Neutrophil (primary cell): ENCODE measurements around the gene PTGDS.

ENCODE experiments used
- H3K27ac ChIP-seq: fragments of 200-600 bp; sonication (generic); 2 replicates; pipeline ENCODE4 v1.5.1; 2016; ENCODE audit warnings: mild to moderate bottlenecking, moderate library complexity
- H3K27me3 ChIP-seq: fragments of 200-600 bp; sonication (generic); 2 replicates; pipeline ENCODE4 v1.6.0; 2016; ENCODE audit warnings: mild to moderate bottlenecking
- H3K36me3 ChIP-seq: fragments of 200-600 bp; sonication (generic); 2 replicates; pipeline ENCODE4 v1.5.1; 2017
- H3K4me1 ChIP-seq, 2 experiments: fragments of 200-600 bp in 1 of 2; sonication (generic) in 1 of 2; 1 replicate in 1 of 2; 2 replicates in 1 of 2; pipeline versions ENCODE4 v1.5.1 to v1.6.1; 2013 to 2016; ENCODE audit warnings: low read depth in 1 of 2, low read length in 1 of 2, mild to moderate bottlenecking in 1 of 2, moderate library complexity in 1 of 2; ENCODE audit not compliant: control insufficient read depth in 1 of 2, insufficient read depth in 1 of 2
- H3K4me3 ChIP-seq, 2 experiments: fragments of 200-600 bp in 1 of 2; sonication (generic) in 1 of 2; 1 replicate in 1 of 2; 2 replicates in 1 of 2; pipeline ENCODE4 v1.5.1; 2013 to 2016; ENCODE audit warnings: low read depth in 1 of 2, low read length in 1 of 2, mild to moderate bottlenecking in 1 of 2, moderate library complexity in 1 of 2
- H3K9me3 ChIP-seq: fragments of 200-600 bp; sonication (generic); 2 replicates; pipeline ENCODE4 v1.5.1; 2016
- TF ChIP-seq, protein P1 (sequence below): fragments of 200-600 bp; sonication (generic); IDR thresholded peaks from 2 replicates; pipeline ENCODE4 v1.5.1; 2016; ENCODE audit warnings: antibody characterized with exemption

The PTGDS gene

DNA sequence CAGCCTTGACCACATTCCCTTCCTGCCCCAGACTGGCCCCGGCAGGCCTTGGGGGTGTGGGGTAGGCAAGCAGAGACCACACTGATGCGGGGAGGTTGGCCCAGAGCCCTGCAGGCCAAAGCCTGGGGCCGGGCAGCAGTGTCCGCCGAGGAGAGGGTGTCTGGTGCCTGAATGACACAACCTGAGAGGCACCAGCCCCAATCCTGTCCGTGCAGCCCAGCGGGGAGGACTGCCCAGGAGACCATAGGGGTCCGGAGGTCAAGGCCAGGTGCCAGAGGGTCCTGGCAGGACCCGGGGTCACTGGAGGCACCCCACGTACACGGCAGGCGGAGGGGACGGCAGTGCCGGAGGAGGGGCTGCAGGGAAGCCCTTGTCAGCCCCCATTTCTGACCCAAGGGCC is 5.6 kb upstream of the PTGDS start:
- Histone ChIP-seq H3K27me3 (peaks cover 37% of the 10 kb centered on the region), H3K4me1 (peaks cover 0 to 5% of the 10 kb centered on the region in 2 experiments), H3K9me3 (no peaks in the 10 kb centered on the region), H3K36me3 (no peaks in the 10 kb centered on the region), H3K4me3 (no peak overlapping the region), H3K27ac (no peak overlapping the region)
- TF ChIP-seq, protein P1, sequence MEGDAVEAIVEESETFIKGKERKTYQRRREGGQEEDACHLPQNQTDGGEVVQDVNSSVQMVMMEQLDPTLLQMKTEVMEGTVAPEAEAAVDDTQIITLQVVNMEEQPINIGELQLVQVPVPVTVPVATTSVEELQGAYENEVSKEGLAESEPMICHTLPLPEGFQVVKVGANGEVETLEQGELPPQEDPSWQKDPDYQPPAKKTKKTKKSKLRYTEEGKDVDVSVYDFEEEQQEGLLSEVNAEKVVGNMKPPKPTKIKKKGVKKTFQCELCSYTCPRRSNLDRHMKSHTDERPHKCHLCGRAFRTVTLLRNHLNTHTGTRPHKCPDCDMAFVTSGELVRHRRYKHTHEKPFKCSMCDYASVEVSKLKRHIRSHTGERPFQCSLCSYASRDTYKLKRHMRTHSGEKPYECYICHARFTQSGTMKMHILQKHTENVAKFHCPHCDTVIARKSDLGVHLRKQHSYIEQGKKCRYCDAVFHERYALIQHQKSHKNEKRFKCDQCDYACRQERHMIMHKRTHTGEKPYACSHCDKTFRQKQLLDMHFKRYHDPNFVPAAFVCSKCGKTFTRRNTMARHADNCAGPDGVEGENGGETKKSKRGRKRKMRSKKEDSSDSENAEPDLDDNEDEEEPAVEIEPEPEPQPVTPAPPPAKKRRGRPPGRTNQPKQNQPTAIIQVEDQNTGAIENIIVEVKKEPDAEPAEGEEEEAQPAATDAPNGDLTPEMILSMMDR, result no peak

DNA sequence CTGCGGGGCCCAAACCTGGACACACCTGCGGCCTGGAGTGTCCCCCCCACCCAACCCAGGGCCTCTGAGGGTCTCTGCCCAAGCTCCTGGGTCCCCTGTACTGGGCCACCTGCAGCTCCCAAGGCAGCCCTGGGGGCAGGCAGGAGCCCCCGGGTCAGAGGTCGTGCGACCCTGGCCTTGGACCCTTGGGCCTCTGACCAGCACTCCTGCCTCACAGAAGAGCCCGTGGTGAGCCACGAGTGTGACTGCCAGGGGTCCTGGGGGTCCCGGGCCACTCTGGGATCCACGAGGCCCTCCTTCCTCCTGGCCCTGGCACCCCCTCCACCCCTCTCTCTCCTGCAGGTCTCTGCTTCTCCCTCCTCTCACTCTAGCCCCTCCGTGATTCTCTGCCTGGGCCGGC is 5.0 kb upstream of the PTGDS start:
- Histone ChIP-seq H3K27me3 (peaks cover 43% of the 10 kb centered on the region), H3K4me1 (peaks cover 0 to 5% of the 10 kb centered on the region in 2 experiments), H3K9me3 (no peaks in the 10 kb centered on the region), H3K36me3 (no peaks in the 10 kb centered on the region), H3K4me3 (no peak overlapping the region), H3K27ac (no peak overlapping the region)
- TF ChIP-seq, protein P1, result no peak

DNA sequence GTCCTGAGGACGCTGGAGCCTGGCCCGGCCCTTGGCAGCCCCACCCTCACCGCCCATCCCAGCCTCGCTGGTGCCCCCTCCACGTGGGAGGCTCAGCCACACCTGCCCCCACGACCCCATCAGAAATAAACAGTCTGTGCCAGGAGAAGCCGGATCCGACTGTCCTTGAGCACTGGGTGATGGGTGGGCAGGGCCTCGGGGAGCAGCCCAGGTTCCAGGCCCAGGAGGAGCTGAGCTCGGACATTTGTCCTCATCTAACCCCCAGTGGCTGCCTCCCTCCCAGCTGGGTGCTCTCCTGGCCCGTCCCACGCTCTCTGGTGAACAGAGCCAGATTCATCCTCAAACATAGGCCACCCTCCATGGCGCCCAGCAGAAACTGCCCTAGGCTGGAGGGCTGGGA is 4.6 kb upstream of the PTGDS start:
- peaks cover 47% of the 10 kb centered on the region for H3K27me3 ChIP-seq
- H3K4me3 ChIP-seq, result no peak overlapping the region
- H3K9me3 ChIP-seq, result no peaks in the 10 kb centered on the region
- TF ChIP-seq, protein P1, result no peak
- H3K27ac ChIP-seq, result no peak overlapping the region
- H3K36me3 ChIP-seq, result no peaks in the 10 kb centered on the region
- H3K4me1 ChIP-seq, result peaks cover 0 to 6% of the 10 kb centered on the region in 2 experiments

DNA sequence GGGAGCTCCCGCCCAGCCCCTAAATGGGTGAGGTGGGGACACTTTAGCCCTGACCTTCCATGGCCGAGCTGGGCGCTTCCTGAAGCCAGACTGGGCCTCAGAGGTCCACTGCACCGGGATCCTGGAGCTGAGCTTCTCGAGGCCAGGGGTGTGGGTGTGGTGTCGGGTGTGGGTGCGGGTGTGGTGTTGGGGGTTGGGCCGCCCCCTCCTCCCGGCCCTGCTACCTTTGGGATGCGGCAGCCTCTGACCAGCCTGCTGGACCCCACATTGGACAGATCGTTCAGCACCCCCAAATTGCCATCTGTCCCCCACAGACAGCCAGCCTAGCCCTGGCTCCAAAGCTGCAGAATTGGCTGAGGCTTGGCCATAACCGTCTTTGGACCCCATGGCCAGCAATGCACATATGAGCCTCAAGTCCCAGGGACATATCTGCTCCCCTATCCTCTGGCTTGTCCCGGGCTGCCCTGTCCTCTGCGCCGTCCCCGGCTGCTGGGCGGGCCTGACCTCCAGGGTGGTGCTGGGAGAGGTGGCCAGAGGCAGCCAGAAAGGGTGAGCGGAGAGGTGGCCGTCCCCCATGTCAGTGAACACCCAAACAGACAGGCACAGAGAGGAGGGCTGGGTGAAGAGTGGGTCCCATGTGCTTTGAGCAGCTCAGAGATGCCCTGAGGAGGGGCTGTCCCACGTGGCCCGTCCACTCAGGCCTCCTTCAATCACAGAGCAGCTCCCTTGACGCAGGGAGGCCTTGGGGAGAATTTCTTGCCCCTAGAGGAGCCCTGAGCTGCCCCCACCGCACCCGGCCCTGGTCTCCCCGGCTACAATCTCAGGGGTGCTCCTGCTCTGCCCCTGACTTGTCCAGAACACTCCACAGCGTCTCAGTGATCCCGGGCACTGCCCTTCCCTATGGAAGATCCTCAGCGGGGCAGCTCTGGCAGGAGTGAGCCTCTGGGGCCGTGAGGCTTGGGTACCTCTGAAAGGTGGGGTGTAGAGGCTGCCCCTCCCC is 3.4 kb upstream of the PTGDS start:
- TF ChIP-seq, protein P1, result no peak
- Histone ChIP-seq H3K36me3 (no peaks in the 10 kb centered on the region), H3K9me3 (no peaks in the 10 kb centered on the region), H3K4me3 (no peak overlapping the region), H3K27ac (no peak overlapping the region), H3K4me1 (peaks cover 0 to 12% of the 10 kb centered on the region in 2 experiments), H3K27me3 (peaks cover 58% of the 10 kb centered on the region)

DNA sequence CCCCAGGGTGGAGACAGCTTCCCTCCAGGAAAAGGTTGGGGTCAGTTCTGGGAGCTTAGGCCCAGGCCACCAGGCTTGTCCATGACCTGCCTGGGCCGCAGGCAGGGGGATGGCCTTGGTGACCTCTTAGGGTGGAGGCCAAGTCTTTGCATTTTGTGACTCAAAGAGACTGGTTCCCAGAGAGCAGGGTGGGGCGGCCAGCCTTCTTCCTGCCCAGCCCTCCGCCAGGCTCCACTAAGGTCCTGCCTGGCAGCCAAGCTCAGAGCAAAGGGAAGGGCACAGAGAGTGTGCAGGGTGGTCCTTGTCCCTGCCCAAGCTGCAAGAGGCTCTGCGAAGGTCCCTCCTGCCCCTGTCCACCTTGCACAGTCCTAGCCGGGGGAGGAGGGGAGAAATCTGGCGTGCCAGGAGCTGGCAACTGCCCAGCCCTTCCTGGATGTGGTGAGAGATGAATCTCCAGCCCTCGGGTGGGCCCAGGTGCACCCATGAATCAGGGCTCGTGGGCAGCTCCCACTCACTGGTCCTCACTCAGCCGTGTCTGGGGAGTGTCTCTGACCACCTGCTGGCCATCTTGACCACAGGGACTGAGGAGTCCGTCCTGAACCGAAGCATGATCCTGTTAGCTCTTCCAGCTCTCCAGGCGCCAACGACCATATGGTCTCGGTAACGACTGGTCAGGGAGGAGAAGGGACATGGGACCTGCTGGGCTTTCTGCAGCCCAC is 2.3 kb upstream of the PTGDS start:
- Histone ChIP-seq H3K27me3 (peaks cover 68% of the 10 kb centered on the region), H3K27ac (no peak overlapping the region), H3K4me3 (no peak overlapping the region), H3K36me3 (no peaks in the 10 kb centered on the region), H3K9me3 (no peaks in the 10 kb centered on the region), H3K4me1 (peaks cover 0 to 12% of the 10 kb centered on the region in 2 experiments)
- TF ChIP-seq, protein P1, result no peak
